HG03439 (cell line): ENCODE data around the gene USH2A.
A peak's percentile ranks its signal among the peaks of the same experiment; 100 is the strongest.

ENCODE experiments used
- ATAC-seq: cut with Tn5 transposase; IDR thresholded peaks from one replicate; pipeline ENCODE4 v1.9.1; 2021; ENCODE audit warnings: mild to moderate bottlenecking, moderate library complexity; ENCODE audit not compliant: unreplicated experiment

The USH2A gene

GRCh38 chr1:215730600-215730999 is 692.6 kb downstream of the USH2A start:
- ATAC-seq: no peak

- ATAC-seq: no peak
These were observed 695.1 kb downstream of the USH2A start for GRCh38 chr1:215728169-215728568.

GRCh38 chr1:215720126-215720525 is 703.1 kb downstream of the USH2A start:
- ATAC-seq: no peak

GRCh38 chr1:215719552-215719951 is 703.7 kb downstream of the USH2A start:
- ATAC-seq: no peak

GRCh38 chr1:215718575-215719287 is 704.5 kb downstream of the USH2A start:
- no peak for ATAC-seq

DNA sequence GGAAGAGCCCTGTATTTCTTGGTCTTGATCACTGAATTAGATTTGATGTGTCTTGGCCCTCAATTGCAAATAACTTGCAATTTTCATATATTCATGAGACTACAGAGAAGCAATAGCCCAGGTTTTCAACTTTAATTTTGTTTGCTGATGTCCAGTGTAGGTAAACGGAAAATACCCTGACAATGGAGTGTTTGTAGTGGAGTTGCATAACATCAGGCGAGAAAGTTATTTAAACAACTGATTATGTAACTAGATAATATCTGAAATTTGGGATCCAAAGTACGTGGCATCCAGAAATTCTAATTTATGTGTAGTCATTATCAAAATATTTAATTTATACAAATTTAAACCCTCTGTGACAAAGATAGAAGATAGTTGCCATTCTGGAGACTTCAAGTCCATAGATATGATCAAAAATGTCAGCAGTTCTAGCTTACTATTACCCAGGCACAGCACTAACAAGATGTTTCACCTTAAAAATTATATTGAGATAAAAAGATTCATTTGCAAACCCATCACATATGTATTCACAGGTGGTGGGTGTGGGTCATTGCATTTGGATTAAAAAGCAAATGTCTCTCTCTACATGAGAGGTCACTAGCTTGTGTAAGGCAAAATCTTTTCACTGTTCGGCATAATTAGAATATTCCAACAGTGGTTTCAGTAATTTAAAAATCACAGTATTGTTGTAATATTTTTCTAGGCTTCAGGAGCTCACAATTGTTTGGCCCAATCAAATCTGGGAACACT is 705.4 kb downstream of the USH2A start:
- ATAC-seq: no peak

GRCh38 chr1:215710899-215711225 is 712.4 kb downstream of the USH2A start:
- ATAC-seq: no peak

DNA sequence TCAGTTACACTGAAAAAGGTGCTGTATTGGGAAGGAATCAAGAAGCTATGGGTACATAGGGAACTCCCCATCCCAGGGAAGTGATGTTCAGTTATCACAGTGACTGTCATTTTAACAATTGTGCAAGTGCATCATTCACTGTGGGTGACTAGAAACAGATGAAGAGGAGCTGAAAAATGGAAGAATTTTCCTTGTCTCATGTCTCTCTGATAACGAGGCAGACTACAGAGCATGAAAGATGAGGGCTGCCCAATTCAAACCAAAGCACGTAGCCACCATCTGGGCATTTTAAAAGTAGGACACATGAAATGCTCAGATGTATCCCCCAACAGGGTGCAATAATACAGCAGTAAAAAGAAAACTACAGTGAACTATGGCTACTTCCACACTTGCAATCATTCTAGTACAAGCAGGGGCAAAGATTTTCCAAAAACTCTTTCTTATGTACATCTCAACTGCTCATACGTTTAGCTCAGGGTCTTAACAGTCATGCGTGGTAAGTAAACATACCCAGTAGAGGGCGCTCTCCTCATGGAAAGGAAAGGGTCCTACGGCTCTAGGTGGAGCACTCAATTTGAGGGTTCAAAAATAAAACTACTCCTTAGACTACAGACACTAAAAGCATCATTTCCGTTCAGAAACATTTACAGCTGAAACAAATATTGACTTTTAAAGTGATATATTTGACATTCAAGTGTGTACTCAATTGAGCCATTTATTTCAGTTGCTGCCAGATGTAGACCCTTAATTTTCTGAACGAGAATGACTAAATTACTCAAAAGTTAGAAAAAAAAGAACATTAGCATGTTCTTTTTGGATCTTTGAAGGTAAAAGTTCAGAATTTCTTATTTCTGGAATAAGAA is 713.0 kb downstream of the USH2A start:
- peak; percentile 66 for ATAC-seq

GRCh38 chr1:215704089-215704860 is 719.0 kb downstream of the USH2A start:
- ATAC-seq: no peak

- no peak for ATAC-seq
These were observed 741.0 kb downstream of the USH2A start for GRCh38 chr1:215682232-215682631.

DNA sequence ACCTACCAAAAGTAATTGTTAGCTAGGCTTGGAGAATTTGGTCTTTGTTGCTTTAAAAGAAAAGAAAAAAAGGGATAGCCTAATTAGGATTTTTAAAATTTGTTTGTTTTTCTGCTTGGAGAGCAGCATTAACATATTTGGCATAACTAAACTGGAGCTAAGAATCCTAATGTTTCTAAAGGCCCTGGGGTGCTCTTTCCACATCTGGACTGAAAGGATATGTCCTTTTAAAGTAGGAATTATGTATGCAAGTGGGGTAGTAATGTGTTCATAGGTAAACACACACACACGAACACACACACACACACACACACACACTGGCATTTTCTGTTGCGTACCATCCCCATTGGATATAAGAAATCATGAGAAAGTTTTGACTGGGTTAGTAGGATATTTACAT is 742.2 kb downstream of the USH2A start:
- no peak for ATAC-seq

DNA sequence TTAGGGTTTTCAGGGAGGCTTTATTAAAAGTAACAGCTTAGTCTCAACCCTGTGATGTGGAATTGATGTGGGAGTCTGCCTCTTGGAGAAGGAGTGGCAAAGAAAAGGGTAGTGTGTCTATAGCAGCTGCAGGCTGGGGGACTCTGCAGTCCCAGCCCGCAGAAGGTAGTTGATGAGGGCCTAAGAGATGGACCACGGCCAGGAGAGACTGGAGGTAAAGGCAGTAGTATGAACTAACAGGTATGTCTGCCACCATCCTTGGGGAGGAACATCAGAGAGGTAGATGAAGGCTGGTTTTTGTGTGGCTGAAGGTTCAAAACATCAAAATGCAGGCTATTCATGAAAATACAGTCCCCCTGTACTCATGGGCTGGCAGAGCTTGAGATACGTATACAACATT is 744.0 kb downstream of the USH2A start:
- ATAC-seq: no peak

DNA sequence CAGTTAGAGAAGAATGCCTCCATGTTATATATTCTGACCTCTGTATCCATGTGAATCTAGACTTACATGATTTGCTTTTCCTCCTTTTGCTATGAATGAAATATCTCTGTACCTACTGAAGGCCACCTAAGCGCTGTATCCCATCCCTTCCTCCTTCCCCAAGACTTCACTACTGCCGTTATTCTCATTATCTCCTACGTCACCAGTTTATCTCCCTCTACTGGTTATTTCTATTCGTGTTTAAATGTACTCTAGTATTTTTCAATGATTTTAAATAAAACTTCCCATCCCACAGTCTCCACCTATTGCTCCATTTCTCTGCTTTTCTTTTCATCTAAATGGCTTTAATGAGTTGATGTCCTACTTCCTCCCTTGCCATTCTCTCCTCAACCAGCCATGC is 746.1 kb downstream of the USH2A start:
- ATAC-seq: no peak

- no peak for ATAC-seq
These were observed 749.3 kb downstream of the USH2A start for GRCh38 chr1:215673943-215674342.

GRCh38 chr1:215672482-215672881 is 750.8 kb downstream of the USH2A start:
- ATAC-seq: no peak

DNA sequence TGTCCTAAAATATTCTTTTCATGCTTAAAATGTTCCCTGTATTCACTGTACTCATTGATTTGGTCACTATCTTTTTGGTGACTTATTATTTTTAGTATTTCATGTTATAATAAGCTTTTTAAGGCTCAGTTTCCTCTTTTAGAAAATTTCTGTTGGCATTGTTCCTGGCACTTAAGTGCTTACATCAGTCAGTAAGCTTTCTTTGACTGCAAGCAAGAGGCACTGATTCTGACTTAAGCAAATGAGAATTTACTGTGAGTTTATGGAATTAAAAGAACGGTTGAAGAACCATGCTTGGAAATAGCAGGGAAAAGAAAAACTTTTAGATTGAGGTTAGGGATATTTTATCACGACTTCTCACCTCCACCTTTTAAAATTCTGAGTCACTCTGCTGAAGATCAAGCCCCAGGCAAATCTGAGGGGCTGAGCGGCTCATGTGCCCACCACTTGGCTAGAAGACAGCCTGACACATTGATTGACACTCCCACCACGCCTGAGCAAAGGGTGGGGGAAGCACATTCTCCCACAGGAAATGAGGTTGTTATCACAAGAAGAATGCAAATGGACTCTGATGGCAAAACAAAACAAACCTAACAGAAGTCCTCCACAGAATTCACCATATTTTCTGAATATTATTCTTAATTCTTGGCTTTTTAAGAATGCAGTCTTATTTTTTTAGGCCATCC is 753.3 kb downstream of the USH2A start:
- no peak for ATAC-seq

DNA sequence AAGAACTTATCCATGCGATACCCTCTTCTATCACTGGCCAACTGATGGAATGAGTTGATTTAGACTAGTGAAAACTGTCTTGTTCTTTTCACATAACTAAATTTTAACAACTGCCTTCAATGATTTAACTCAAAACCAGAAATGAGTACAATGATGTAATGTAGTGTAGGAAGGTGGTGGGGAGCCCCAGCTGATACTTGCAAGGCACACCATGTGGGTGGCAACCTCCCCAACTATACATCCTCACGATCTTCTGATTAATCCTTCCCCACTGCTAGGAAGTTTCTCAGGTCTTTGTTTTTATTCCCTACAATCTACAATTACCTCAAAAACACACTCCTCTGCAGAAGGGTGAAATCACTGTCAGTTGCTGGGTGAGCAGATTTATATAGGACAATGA is 755.5 kb downstream of the USH2A start:
- ATAC-seq: no peak

- peak; percentile 46 for ATAC-seq
These were observed 758.0 kb downstream of the USH2A start for GRCh38 chr1:215665215-215665614.

- ATAC-seq: no peak
These were observed 762.2 kb downstream of the USH2A start for GRCh38 chr1:215661033-215661432.

GRCh38 chr1:215660259-215660658 is 763.0 kb downstream of the USH2A start:
- ATAC-seq: no peak
